SKM-1 (cell line): Measurements from ENCODE around the gene FAM120C.

ENCODE experiments used
- DNase-seq: peaks from one replicate; lab custom pipeline; 2025; ENCODE audit not compliant: unreplicated experiment; lab: John Stamatoyannopoulos, UW

Gene FAM120C

DNA sequence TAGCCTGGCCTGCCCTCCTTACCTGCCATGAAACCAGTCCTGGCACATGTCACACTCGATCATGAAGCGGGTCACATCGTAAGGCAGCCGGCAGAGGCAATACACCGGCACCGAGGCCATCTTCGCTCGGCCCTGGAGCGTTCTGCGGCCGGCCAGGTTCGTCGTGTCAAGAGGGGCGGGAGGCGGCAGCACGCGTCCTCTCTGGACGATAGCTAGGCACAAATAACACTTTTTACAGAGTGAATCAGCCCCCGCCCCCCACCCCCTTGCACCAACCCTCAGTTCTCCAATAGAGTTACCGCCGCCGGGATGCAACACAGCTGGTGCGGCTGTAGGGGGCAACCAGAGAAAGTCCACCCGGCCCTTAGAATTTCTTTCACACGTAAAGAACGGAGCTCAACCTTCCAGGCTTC is 140.4 kb downstream of the FAM120C start:
- no peak for DNase-seq

DNA sequence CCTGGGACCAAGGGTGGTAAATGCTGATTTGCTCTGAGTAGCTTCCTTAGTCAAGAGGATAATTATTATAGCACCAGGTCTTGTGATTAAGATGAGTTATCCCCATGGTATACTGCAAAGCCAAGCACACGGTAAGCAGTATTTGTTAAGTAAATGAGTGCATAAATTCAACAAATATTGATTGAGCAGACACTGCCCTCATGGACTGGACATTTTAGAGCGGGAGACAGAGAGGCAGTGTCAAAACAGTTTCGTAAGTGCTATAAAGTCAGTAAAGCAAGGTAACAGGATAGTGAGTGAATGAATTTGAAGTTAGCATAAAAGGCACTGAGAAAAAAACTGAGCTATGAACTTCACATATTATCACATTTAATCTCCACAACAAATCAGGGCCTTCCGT is 152.7 kb downstream of the FAM120C start:
- DNase-seq = no peak

- no peak for DNase-seq
Observed at GRCh38 chrX:54029529-54030143, 153.4 kb downstream of the FAM120C start.

DNA sequence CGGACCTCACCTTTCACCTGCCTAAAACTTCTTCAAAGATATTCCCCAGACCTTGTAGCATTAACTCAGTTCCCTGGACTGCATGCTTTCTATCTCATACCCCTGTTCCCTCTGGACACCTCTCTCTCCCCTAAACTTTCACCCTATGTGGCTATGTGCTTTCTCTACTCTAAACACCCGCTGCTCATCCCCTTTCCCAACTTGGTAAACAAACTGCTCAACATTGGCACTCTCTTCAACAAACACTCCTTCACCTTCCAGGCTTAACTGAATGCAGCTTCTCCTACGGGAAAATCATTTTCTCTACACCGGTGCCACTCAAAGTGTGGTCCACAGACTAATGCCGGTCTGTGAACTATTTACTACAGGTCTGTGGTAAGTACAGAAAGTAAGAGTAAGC is 158.7 kb downstream of the FAM120C start:
- DNase-seq = no peak
